ENCODE results near the gene OTUD3. TPM values are rescaled to one million over a fixed set of nuclear protein-coding genes. Genes with fewer than 3 reads are reported as not detected.

Gene OTUD3
- total RNA-seq, 2 experiments from 2014 or later, result 10.2 to 11.2 TPM

GRCh38 chr1:19901653-19902052 is 19.5 kb downstream of the OTUD3 start:
- Mint-ChIP-seq H3K27me3 (no peaks in the 10 kb centered on the region), H3K36me3 (ENCODE audit: low read depth) (peaks cover 52% of the 10 kb centered on the region), H3K27ac (no peak overlapping the region), H3K9me3 (no peaks in the 10 kb centered on the region), H3K4me1 (no peaks in the 10 kb centered on the region), H3K4me3 (no peak overlapping the region)
- CTCF ChIA-PET, result interaction anchor here (1.4 kb wide), 1 partner anchor 19 kb away, joined by 3 read pairs; the partner anchor contains the start of gene OTUD3
- POLR2A ChIA-PET, result no interaction called here
- DNase-seq, result no peak

DNA sequence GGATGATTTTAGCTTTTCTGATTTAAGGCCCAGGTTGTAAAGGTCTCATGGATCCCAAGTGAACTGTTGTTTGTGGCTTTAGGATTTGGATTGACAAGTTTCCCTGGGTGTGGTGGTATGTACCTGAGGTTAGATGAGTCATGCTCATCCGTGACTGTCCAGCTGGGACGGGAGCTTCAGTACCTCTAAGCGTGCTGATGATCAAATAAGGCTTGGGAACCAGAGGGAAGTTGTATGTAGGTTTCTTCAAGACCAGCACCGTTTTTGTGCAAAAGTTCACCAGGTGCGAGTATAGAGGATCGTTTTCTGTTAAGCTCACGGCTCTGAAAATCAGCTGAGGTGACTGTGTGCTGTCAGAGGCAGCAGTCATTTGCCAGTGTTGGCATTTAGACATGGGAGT is 21.4 kb downstream of the OTUD3 start:
- H3K36me3 Mint-ChIP-seq (ENCODE audit: low read depth), result peaks cover 55% of the 10 kb centered on the region

GRCh38 chr1:19907456-19907855 is 25.3 kb downstream of the OTUD3 start:
- POLR2A ChIA-PET, result no interaction called here
- H3K4me3 Mint-ChIP-seq, result no peak overlapping the region
- CTCF ChIA-PET, result no interaction called here
- H3K9me3 Mint-ChIP-seq, result no peaks in the 10 kb centered on the region
- peaks cover 39% of the 10 kb centered on the region for H3K36me3 Mint-ChIP-seq (ENCODE audit: low read depth)
- DNase-seq, result no peak
- H3K27me3 Mint-ChIP-seq, result no peaks in the 10 kb centered on the region
- no peaks in the 10 kb centered on the region for H3K4me1 Mint-ChIP-seq
- H3K27ac Mint-ChIP-seq, result no peak overlapping the region

More for the DNA sequence above, 21.4 kb downstream of the OTUD3 start:
- Mint-ChIP-seq H3K9me3 (no peaks in the 10 kb centered on the region), H3K27me3 (no peaks in the 10 kb centered on the region), H3K4me3 (no peak overlapping the region), H3K4me1 (no peaks in the 10 kb centered on the region), H3K27ac (no peak overlapping the region)
- ChIA-PET CTCF (interaction anchor here (0.6 to 1.6 kb wide), 2 partner anchors 20 to 155 kb away, joined by 3 read pairs; no protein-coding TSS in a partner anchor), POLR2A (no interaction called here)
- DNase-seq, result no peak

- H3K36me3 Mint-ChIP-seq (ENCODE audit: low read depth), result peaks cover 35% of the 10 kb centered on the region
- no peaks in the 10 kb centered on the region for H3K4me1 Mint-ChIP-seq
- no peak overlapping the region for H3K27ac Mint-ChIP-seq
- no peaks in the 10 kb centered on the region for H3K9me3 Mint-ChIP-seq
- DNase-seq, result no peak
- no peak overlapping the region for H3K4me3 Mint-ChIP-seq
- ChIA-PET CTCF (interaction anchor here (0.9 to 1.2 kb wide), 2 partner anchors 27 to 285 kb away, joined by 3 read pairs; partner anchors contain the start of gene OTUD3), POLR2A (no interaction called here)
- no peaks in the 10 kb centered on the region for H3K27me3 Mint-ChIP-seq
Measured at GRCh38 chr1:19909392-19909791, 27.2 kb downstream of the OTUD3 start.

DNA sequence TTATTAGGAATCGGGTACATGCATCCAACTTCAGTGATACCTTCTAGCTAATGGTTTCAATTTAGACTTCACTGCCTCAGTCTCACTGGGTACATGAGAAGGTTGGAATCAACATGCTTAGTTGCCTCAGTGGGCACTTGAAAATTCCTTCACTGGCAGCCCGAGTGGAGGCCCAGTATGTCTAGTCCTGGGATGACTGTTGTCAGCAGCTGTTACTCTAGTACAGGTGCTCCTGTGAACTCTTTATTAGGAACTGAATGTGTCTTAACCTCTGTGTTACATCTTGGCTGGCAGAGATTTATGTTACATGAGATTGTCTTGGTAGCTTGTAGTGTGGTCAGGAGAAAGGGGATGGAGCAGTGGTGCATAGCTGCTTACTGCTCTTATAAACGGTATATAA is 27.8 kb downstream of the OTUD3 start:
- ChIA-PET POLR2A (no interaction called here), CTCF (interaction anchor here (0.9 to 1.2 kb wide), 3 partner anchors 10 to 284 kb away, joined by 3 to 4 read pairs (median 3); partner anchors contain the start of gene OTUD3)
- Mint-ChIP-seq H3K9me3 (no peaks in the 10 kb centered on the region), H3K27me3 (no peaks in the 10 kb centered on the region), H3K4me3 (no peak overlapping the region), H3K36me3 (ENCODE audit: low read depth) (peaks cover 31% of the 10 kb centered on the region), H3K27ac (no peak overlapping the region), H3K4me1 (no peaks in the 10 kb centered on the region)
- DNase-seq, result no peak

- H3K36me3 Mint-ChIP-seq (ENCODE audit: low read depth), result peaks cover 28% of the 10 kb centered on the region
- DNase-seq, result no peak
- H3K4me3 Mint-ChIP-seq, result no peak overlapping the region
- H3K9me3 Mint-ChIP-seq, result no peaks in the 10 kb centered on the region
- no peak overlapping the region for H3K27ac Mint-ChIP-seq
- H3K4me1 Mint-ChIP-seq, result no peaks in the 10 kb centered on the region
- CTCF ChIA-PET, result interaction anchor here (0.8 to 1.1 kb wide), 3 partner anchors 10 to 252 kb away, joined by 3 to 4 read pairs (median 3); partner anchors contain the start of gene OTUD3
- POLR2A ChIA-PET, result no interaction called here
- H3K27me3 Mint-ChIP-seq, result no peaks in the 10 kb centered on the region
Measured at GRCh38 chr1:19910650-19911049, 28.5 kb downstream of the OTUD3 start.

GRCh38 chr1:19918057-19918456 is 35.9 kb downstream of the OTUD3 start:
- ChIA-PET CTCF (interaction anchor here (0.6 to 3.4 kb wide), 4 partner anchors 234 to 515 kb away, joined by 3 to 17 read pairs (median 3); no protein-coding TSS in a partner anchor), POLR2A (no interaction called here)

GRCh38 chr1:19920132-19920710 is 38.0 kb downstream of the OTUD3 start:
- no peaks in the 10 kb centered on the region for H3K27me3 Mint-ChIP-seq
- H3K27ac Mint-ChIP-seq, result no peak overlapping the region
- ChIA-PET POLR2A (no interaction called here), CTCF (interaction anchor here (0.8 to 3.4 kb wide), 2 partner anchors 10 to 232 kb away, joined by 4 to 17 read pairs; no protein-coding TSS in a partner anchor)
- peaks cover 2% of the 10 kb centered on the region for H3K4me1 Mint-ChIP-seq
- no peaks in the 10 kb centered on the region for H3K36me3 Mint-ChIP-seq (ENCODE audit: low read depth)
- DNase-seq, result no peak
- no peaks in the 10 kb centered on the region for H3K9me3 Mint-ChIP-seq
- no peak overlapping the region for H3K4me3 Mint-ChIP-seq

More at GRCh38 chr1:19918057-19918456, 35.9 kb downstream of the OTUD3 start:
- H3K9me3 Mint-ChIP-seq, result no peaks in the 10 kb centered on the region
- H3K4me3 Mint-ChIP-seq, result no peak overlapping the region
- no peak overlapping the region for H3K27ac Mint-ChIP-seq
- peak; percentile 86 for DNase-seq
- H3K4me1 Mint-ChIP-seq, result peaks cover 2% of the 10 kb centered on the region
- peaks cover 2% of the 10 kb centered on the region for H3K36me3 Mint-ChIP-seq (ENCODE audit: low read depth)
- H3K27me3 Mint-ChIP-seq, result no peaks in the 10 kb centered on the region

- Mint-ChIP-seq H3K9me3 (no peaks in the 10 kb centered on the region), H3K36me3 (ENCODE audit: low read depth) (no peaks in the 10 kb centered on the region), H3K4me1 (peaks cover 2% of the 10 kb centered on the region), H3K4me3 (no peak overlapping the region), H3K27me3 (no peaks in the 10 kb centered on the region), H3K27ac (no peak overlapping the region)
- ChIA-PET POLR2A (no interaction called here), CTCF (interaction anchor here (1.1 kb wide), 1 partner anchor 230 kb away, joined by 3 read pairs; no protein-coding TSS in a partner anchor)
- no peak for DNase-seq
Measured at GRCh38 chr1:19921310-19921709, 39.1 kb downstream of the OTUD3 start.

- no peaks in the 10 kb centered on the region for H3K9me3 Mint-ChIP-seq
- POLR2A ChIA-PET, result no interaction called here
- CTCF ChIA-PET, result interaction anchor here (1.1 kb wide), 1 partner anchor 229 kb away, joined by 3 read pairs; no protein-coding TSS in a partner anchor
- H3K4me1 Mint-ChIP-seq, result peaks cover 2% of the 10 kb centered on the region
- H3K4me3 Mint-ChIP-seq, result no peak overlapping the region
- no peak for DNase-seq
- H3K36me3 Mint-ChIP-seq (ENCODE audit: low read depth), result no peaks in the 10 kb centered on the region
- H3K27ac Mint-ChIP-seq, result no peak overlapping the region
- H3K27me3 Mint-ChIP-seq, result no peaks in the 10 kb centered on the region
Measured at GRCh38 chr1:19922015-19922688, 40.0 kb downstream of the OTUD3 start.

GRCh38 chr1:19923137-19923952 is 41.1 kb downstream of the OTUD3 start, which contains the start of gene PLA2G2E:
Gene PLA2G2E, minus strand, starts transcription at chr1:19923617. Its CDS starts 58 bp downstream, at chr1:19923559.
- CTCF ChIA-PET, result interaction anchor here (0.6 kb wide), 1 partner anchor 11 kb away, joined by 3 read pairs; no protein-coding TSS in a partner anchor
- Mint-ChIP-seq H3K36me3 (ENCODE audit: low read depth) (no peaks in the 10 kb centered on the region), H3K27me3 (no peaks in the 10 kb centered on the region), H3K4me1 (no peaks in the 10 kb centered on the region), H3K9me3 (no peaks in the 10 kb centered on the region), H3K27ac (no peak within 1 kb of the TSS), H3K4me3 (no peak within 1 kb of the TSS)
- DNase-seq, result no peak
- POLR2A ChIA-PET, result no interaction called here

- no peaks in the 10 kb centered on the region for H3K27me3 Mint-ChIP-seq
- ChIA-PET POLR2A (no interaction called here), CTCF (no interaction called here)
- H3K27ac Mint-ChIP-seq, result no peak overlapping the region
- no peaks in the 10 kb centered on the region for H3K36me3 Mint-ChIP-seq (ENCODE audit: low read depth)
- H3K4me1 Mint-ChIP-seq, result no peaks in the 10 kb centered on the region
- no peak for DNase-seq
- no peaks in the 10 kb centered on the region for H3K9me3 Mint-ChIP-seq
- H3K4me3 Mint-ChIP-seq, result no peak overlapping the region
Measured at GRCh38 chr1:19923953-19924346, 41.8 kb downstream of the OTUD3 start.
